GM12875 (cell line): ENCODE data around the gene ZSCAN31.

ENCODE experiments used
- H3K4me3 ChIP-seq: one replicate; pipeline ENCODE4 v1.5.1; 2011; ENCODE audit warnings: low read depth, low read length, control low read depth
- CTCF ChIP-seq: IDR thresholded peaks from 2 replicates; pipeline ENCODE4 v1.5.1; 2011; ENCODE audit warnings: low read depth, mild to moderate bottlenecking, control low read depth, inconsistent platforms, low read length, moderate library complexity, borderline replicate concordance; ENCODE audit not compliant: insufficient read depth

Gene ZSCAN31

GRCh38 chr6:28357036-28357435 lies 21.1 kb upstream of the ZSCAN31 start:
- no peak overlapping the region for H3K4me3 ChIP-seq
- no peak for TF ChIP-seq CTCF

GRCh38 chr6:28356666-28357020 lies 20.7 kb upstream of the ZSCAN31 start:
- TF ChIP-seq CTCF = no peak
- H3K4me3 ChIP-seq = no peak overlapping the region

GRCh38 chr6:28355743-28356665 lies 20.1 kb upstream of the ZSCAN31 start:
- H3K4me3 ChIP-seq = peak overlapping the region; percentile 38
- TF ChIP-seq CTCF = peak; percentile 52; the same call in 1 of the 2 replicates

GRCh38 chr6:28354688-28355554 lies 19.0 kb upstream of the ZSCAN31 start:
- no peak overlapping the region for H3K4me3 ChIP-seq
- no peak for TF ChIP-seq CTCF

GRCh38 chr6:28353981-28354676 lies 18.2 kb upstream of the ZSCAN31 start:
- no peak for TF ChIP-seq CTCF
- no peak overlapping the region for H3K4me3 ChIP-seq

GRCh38 chr6:28353356-28353755 lies 17.4 kb upstream of the ZSCAN31 start:
- H3K4me3 ChIP-seq = no peak overlapping the region
- TF ChIP-seq CTCF = no peak
